H9 (cell line): Measurements from ENCODE around the gene TRIM32. TPM values are rescaled to one million over a fixed set of nuclear protein-coding genes. Genes with fewer than 3 reads are reported as not detected.

Experiments
- DNase-seq: peaks from one replicate; pipeline ENCODE4 v3.0.0-alpha.2; 2017
- H2AFZ ChIP-seq: one replicate; pipeline ENCODE4 v1.6.1; 2013; ENCODE audit warnings: mild to moderate bottlenecking, low read length, control low read depth, moderate library complexity
- H2AK5ac ChIP-seq: 2 replicates; pipeline ENCODE4 v1.6.1; 2013; ENCODE audit warnings: low read length, control low read depth, mixed read lengths; ENCODE audit not compliant: insufficient read length
- H2BK120ac ChIP-seq: one replicate; pipeline ENCODE4 v1.6.1; 2013; ENCODE audit warnings: low read depth, mild to moderate bottlenecking, low read length, control low read depth, inconsistent platforms; ENCODE audit not compliant: poor library complexity, severe bottlenecking
- H2BK12ac ChIP-seq: 2 replicates; pipeline ENCODE4 v1.6.1; 2013; ENCODE audit warnings: low read length, control low read depth, mixed read lengths, low read depth; ENCODE audit not compliant: insufficient read length
- H2BK15ac ChIP-seq: 2 replicates; pipeline ENCODE4 v1.6.1; 2013; ENCODE audit warnings: low read depth, low read length, control low read depth
- H2BK20ac ChIP-seq: one replicate; pipeline ENCODE4 v1.6.1; 2013; ENCODE audit warnings: low read depth, mild to moderate bottlenecking, low read length, control low read depth, inconsistent platforms; ENCODE audit not compliant: poor library complexity, severe bottlenecking
- H2BK5ac ChIP-seq: 2 replicates; pipeline ENCODE4 v1.6.1; 2013; ENCODE audit warnings: low read length, control low read depth, mixed read lengths; ENCODE audit not compliant: insufficient read length
- H3K14ac ChIP-seq: 2 replicates; pipeline ENCODE4 v1.6.1; 2013; ENCODE audit warnings: low read length, control low read depth; ENCODE audit not compliant: insufficient read depth
- H3K18ac ChIP-seq: 2 replicates; pipeline ENCODE4 v1.6.1; 2013; ENCODE audit warnings: low read depth, mild to moderate bottlenecking, mixed read lengths, low read length, control low read depth; ENCODE audit not compliant: insufficient read length
- H3K23ac ChIP-seq: 2 replicates; pipeline ENCODE4 v1.6.1; 2013; ENCODE audit warnings: low read length, control low read depth, mixed read lengths, low read depth; ENCODE audit not compliant: insufficient read length
- H3K23me2 ChIP-seq: 2 replicates; pipeline ENCODE4 v1.6.1; 2013; ENCODE audit warnings: low read depth, mild to moderate bottlenecking, mixed read lengths, low read length, control low read depth; ENCODE audit not compliant: insufficient read length, poor library complexity, severe bottlenecking
- H3K27ac ChIP-seq: 2 replicates; pipeline ENCODE4 v1.5.1; 2013; ENCODE audit warnings: low read length, control low read depth, mixed read lengths, low read depth; ENCODE audit not compliant: insufficient read length
- H3K27me3 ChIP-seq: 2 replicates; pipeline ENCODE4 v1.6.1; 2013; ENCODE audit warnings: low read length, control low read depth, inconsistent platforms; ENCODE audit not compliant: insufficient read depth
- H3K4ac ChIP-seq: 2 replicates; pipeline ENCODE4 v1.6.1; 2013; ENCODE audit warnings: low read depth, mild to moderate bottlenecking, control low read depth, inconsistent platforms, low read length, moderate library complexity
- H3K4me1 ChIP-seq: 2 replicates; pipeline ENCODE4 v1.6.1; 2013; ENCODE audit warnings: low read length, control low read depth, inconsistent platforms; ENCODE audit not compliant: insufficient read depth
- H3K4me2 ChIP-seq: 2 replicates; pipeline ENCODE4 v1.6.1; 2013; ENCODE audit warnings: low read length, control low read depth, mixed read lengths; ENCODE audit not compliant: insufficient read length, insufficient read depth
- H3K56ac ChIP-seq: 2 replicates; pipeline ENCODE4 v1.6.1; 2013; ENCODE audit warnings: low read depth, mild to moderate bottlenecking, mixed read lengths, low read length, control low read depth; ENCODE audit not compliant: insufficient read length
- H3K79me1 ChIP-seq: 2 replicates; pipeline ENCODE4 v1.6.1; 2013; ENCODE audit warnings: low read depth, mild to moderate bottlenecking, moderate library complexity, low read length, control low read depth, inconsistent platforms; ENCODE audit not compliant: insufficient read depth, poor library complexity, severe bottlenecking
- H3K79me2 ChIP-seq: 2 replicates; pipeline ENCODE4 v1.6.1; 2013; ENCODE audit warnings: low read length, control low read depth, inconsistent platforms; ENCODE audit not compliant: insufficient read depth
- H3K9ac ChIP-seq: 2 replicates; pipeline ENCODE4 v1.6.1; 2013; ENCODE audit warnings: low read length, control low read depth, mixed read lengths; ENCODE audit not compliant: insufficient read length; ENCODE audit errors: extremely low read depth
- H3K9me3 ChIP-seq: one replicate; pipeline ENCODE4 v1.6.1; 2013; ENCODE audit warnings: low read depth, low read length, inconsistent platforms; ENCODE audit not compliant: control insufficient read depth
- H3T11ph ChIP-seq: one replicate; pipeline ENCODE4 v1.6.1; 2013; ENCODE audit warnings: mild to moderate bottlenecking, low read length, control low read depth, inconsistent platforms
- H4K20me1 ChIP-seq: one replicate; pipeline ENCODE4 v1.6.1; 2013; ENCODE audit not compliant: control insufficient read depth, insufficient read length, insufficient read depth
- H4K5ac ChIP-seq: 2 replicates; pipeline ENCODE4 v1.6.1; 2013; ENCODE audit warnings: low read depth, mild to moderate bottlenecking, mixed read lengths, low read length, control low read depth; ENCODE audit not compliant: insufficient read length
- H4K8ac ChIP-seq: replicated peaks from 2 replicates; pipeline ENCODE4 v1.6.1; 2013; ENCODE audit warnings: low read length, control low read depth, mixed read lengths, low read depth; ENCODE audit not compliant: insufficient read length
- H4K91ac ChIP-seq: 2 replicates; pipeline ENCODE4 v1.6.1; 2013; ENCODE audit warnings: low read depth, mild to moderate bottlenecking, moderate library complexity, mixed read lengths, low read length, control low read depth; ENCODE audit not compliant: insufficient read length
- H3K27ac Mint-ChIP-seq, 3 experiments: 2 replicates in 2 of 3; 3 replicates in 1 of 3; pipeline ENCODE4 v1.8.0; 2020 to 2021; ENCODE audit warnings: mixed read lengths in 3 of 3, mild to moderate bottlenecking in 1 of 3, moderate library complexity in 1 of 3
- H3K27me3 Mint-ChIP-seq: 2 replicates; pipeline ENCODE4 v1.8.0; 2021; ENCODE audit warnings: low read depth, mild to moderate bottlenecking, moderate library complexity, mixed read lengths
- H3K36me3 Mint-ChIP-seq, 3 experiments: 2 replicates in 2 of 3; 3 replicates in 1 of 3; pipeline ENCODE4 v1.8.0; 2020 to 2021; ENCODE audit warnings: low read depth in 3 of 3, mixed read lengths in 3 of 3; ENCODE audit not compliant: insufficient read depth in 1 of 3
- H3K4me1 Mint-ChIP-seq, 2 experiments: 2 replicates each; pipeline ENCODE4 v1.8.0; 2020; ENCODE audit warnings: mixed read lengths in 2 of 2
- H3K4me3 Mint-ChIP-seq, 2 experiments: 2 replicates in 1 of 2; 3 replicates in 1 of 2; pipeline ENCODE4 v1.8.0; 2020 to 2021; ENCODE audit warnings: mild to moderate bottlenecking in 2 of 2, mixed read lengths in 2 of 2, moderate library complexity in 1 of 2
- H3K9me3 Mint-ChIP-seq, 2 experiments: 2 replicates in 1 of 2; 3 replicates in 1 of 2; pipeline ENCODE4 v1.8.0; 2020; ENCODE audit warnings: mild to moderate bottlenecking in 2 of 2, mixed read lengths in 2 of 2, moderate library complexity in 1 of 2
- WGBS: extraction: QIAGEN DNeasy Blood & Tissue Kit; methylation state at CpG from one replicate; pipeline ENCODE4 v1.1.7; 2013; ENCODE audit warnings: missing lambda C conversion rate, low lambda C conversion rate, mixed read lengths; ENCODE audit not compliant: insufficient read length; ENCODE audit errors: extremely low coverage; 5-methylcytosine and 5-hydroxymethylcytosine counted together
- total RNA-seq: library from RNA; stranded (reverse); gene quantifications from 2 replicates; pipeline ENCODE4 v1.2.1, GENCODE V29; 2021
- TF ChIP-seq, protein P1 (sequence below): fragments of 200-600 bp; sonication (generic); conservative IDR thresholded peaks from 3 replicates; pipeline ENCODE4 v1.8.0; 2021; ENCODE audit warnings: antibody characterized with exemption, mild to moderate bottlenecking

Gene TRIM32
- total RNA-seq, 1 experiment from 2014 or later, result 12.9 TPM

DNA sequence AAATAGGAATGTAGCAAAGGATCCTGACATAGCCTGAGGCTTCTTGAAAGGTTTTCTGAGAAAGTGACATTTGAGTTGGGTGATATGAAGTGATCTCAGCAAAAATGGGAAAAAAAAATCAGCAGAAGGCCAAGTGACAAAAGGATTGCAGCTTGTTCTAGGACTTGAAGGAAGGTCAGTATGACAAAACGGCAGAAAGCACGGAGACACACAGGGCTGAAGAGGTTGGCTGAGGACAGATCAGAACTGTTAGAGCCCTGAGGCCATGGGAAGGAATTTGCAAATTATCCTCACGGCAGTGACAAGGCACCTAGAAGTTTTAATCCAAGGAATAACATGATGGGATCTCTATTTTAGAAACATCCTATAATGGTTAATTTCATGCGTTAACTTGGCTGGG, 31.0 kb downstream of the TRIM32 start:
- no peak overlapping the region for H3K27ac Mint-ChIP-seq
- Histone ChIP-seq H4K91ac (no peak overlapping the region), H4K5ac (no peak overlapping the region), H3K9ac (no peak overlapping the region), H3K79me1 (no peaks in the 10 kb centered on the region), H2BK120ac (no peak overlapping the region), H4K20me1 (no peaks in the 10 kb centered on the region), H2BK20ac (no peak overlapping the region), H3K18ac (no peak overlapping the region), H3K9me3 (no peaks in the 10 kb centered on the region), H3K27me3 (no peaks in the 10 kb centered on the region), H3K4me2 (no peak overlapping the region), H3K23me2 (no peaks in the 10 kb centered on the region), H4K8ac (no peak overlapping the region), H3K14ac (no peak overlapping the region), H3K27ac (no peak overlapping the region), H3T11ph (no peak overlapping the region), H3K56ac (no peak overlapping the region), H3K79me2 (no peaks in the 10 kb centered on the region), H2BK5ac (no peak overlapping the region), H3K4ac (no peak overlapping the region), H3K4me1 (peaks cover 11% of the 10 kb centered on the region; the same call in 1 of the 2 replicates), H2BK15ac (no peak overlapping the region), H2AK5ac (no peak overlapping the region), H3K23ac (no peak overlapping the region), H2AFZ (no peak overlapping the region), H2BK12ac (no peak overlapping the region)
- no CpG with 5 or more reads among the region's 4 CpGs for WGBS
- H3K36me3 Mint-ChIP-seq, result peaks cover 0 to 4% (median 0%) of the 10 kb centered on the region in 3 experiments; a peak in 2 of 7 replicates
- DNase-seq, result no peak
- H3K9me3 Mint-ChIP-seq, result no peaks in the 10 kb centered on the region
- peaks cover 31 to 42% of the 10 kb centered on the region in 2 experiments for H3K4me1 Mint-ChIP-seq
- TF ChIP-seq, protein P1, sequence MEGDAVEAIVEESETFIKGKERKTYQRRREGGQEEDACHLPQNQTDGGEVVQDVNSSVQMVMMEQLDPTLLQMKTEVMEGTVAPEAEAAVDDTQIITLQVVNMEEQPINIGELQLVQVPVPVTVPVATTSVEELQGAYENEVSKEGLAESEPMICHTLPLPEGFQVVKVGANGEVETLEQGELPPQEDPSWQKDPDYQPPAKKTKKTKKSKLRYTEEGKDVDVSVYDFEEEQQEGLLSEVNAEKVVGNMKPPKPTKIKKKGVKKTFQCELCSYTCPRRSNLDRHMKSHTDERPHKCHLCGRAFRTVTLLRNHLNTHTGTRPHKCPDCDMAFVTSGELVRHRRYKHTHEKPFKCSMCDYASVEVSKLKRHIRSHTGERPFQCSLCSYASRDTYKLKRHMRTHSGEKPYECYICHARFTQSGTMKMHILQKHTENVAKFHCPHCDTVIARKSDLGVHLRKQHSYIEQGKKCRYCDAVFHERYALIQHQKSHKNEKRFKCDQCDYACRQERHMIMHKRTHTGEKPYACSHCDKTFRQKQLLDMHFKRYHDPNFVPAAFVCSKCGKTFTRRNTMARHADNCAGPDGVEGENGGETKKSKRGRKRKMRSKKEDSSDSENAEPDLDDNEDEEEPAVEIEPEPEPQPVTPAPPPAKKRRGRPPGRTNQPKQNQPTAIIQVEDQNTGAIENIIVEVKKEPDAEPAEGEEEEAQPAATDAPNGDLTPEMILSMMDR, result no peak
- H3K4me3 Mint-ChIP-seq, result no peak overlapping the region
- H3K27me3 Mint-ChIP-seq, result no peaks in the 10 kb centered on the region; the same call in 1 of the 2 replicates
